ENCODE measurements around the gene LTO1. TPM values are rescaled to one million over a fixed set of nuclear protein-coding genes. Genes with fewer than 3 reads are reported as not detected.
A peak's percentile ranks its signal among the peaks of the same experiment; 100 is the strongest.

LTO1 gene
- total and polyA plus RNA-seq, 2 of the 13 experiments (the other 11 are each of a cell fraction or from before 2014, with no cell fraction given) = 11.8 to 15.0 TPM

- no peak for TF ChIP-seq MLX (CRISPR knock-in tag; IDR thresholded peaks at IDR 0.05)
- no peak for TF ChIP-seq HNRNPL (IDR thresholded peaks at IDR 0.05; ENCODE audit: low read depth, low read length)
- peak; percentile 24; the same call in 1 of the 2 replicates for TF ChIP-seq ZNF724P (CRISPR knock-in tag; IDR thresholded peaks at IDR 0.05; ENCODE audit: borderline replicate concordance)
- no peak for TF ChIP-seq MED13 (CRISPR knock-in tag; IDR thresholded peaks at IDR 0.05)
- TF ChIP-seq ZNF614 (CRISPR knock-in tag; IDR thresholded peaks at IDR 0.05; ENCODE audit: borderline replicate concordance) = peak; percentile 90; the same call in 1 of the 2 replicates
- TF ChIP-seq ZNF276 (CRISPR knock-in tag; IDR thresholded peaks at IDR 0.05; ENCODE audit: low read depth) = no peak
- TF ChIP-seq FOSL1 (CRISPR knock-in tag; IDR thresholded peaks at IDR 0.05; ENCODE audit: borderline replicate concordance) = no peak
- peak; percentile 40; the same call in 1 of the 2 replicates for TF ChIP-seq ZNF709 (CRISPR knock-in tag; IDR thresholded peaks at IDR 0.05)
- no peak for TF ChIP-seq STAT5B (CRISPR knock-in tag; IDR thresholded peaks at IDR 0.05)
- peak; percentile 88 for TF ChIP-seq POLR2G (IDR thresholded peaks at IDR 0.05; ENCODE audit: low read depth, low read length)
- TF ChIP-seq GABPA (IDR thresholded peaks at IDR 0.05; ENCODE audit: low read depth, low read length) = peak; percentile 71
- TF ChIP-seq GABPA (CRISPR knock-in tag; IDR thresholded peaks at IDR 0.05; ENCODE audit: low read depth) = peak; percentile 88
- TF ChIP-seq SOX13 (IDR thresholded peaks at IDR 0.05) = no peak
- TF ChIP-seq SOX13 (CRISPR knock-in tag; conservative IDR thresholded peaks at IDR 0.05 in 1 of 2, IDR thresholded peaks at IDR 0.05 in 1 of 2) = peak in 1 of 2 experiments; percentile 40; a peak in 2 of 4 replicates
- TF ChIP-seq ZNF296 (CRISPR knock-in tag; conservative IDR thresholded peaks at IDR 0.05) = no peak
- peak; percentile 68 for TF ChIP-seq MYC (CRISPR knock-in tag; IDR thresholded peaks at IDR 0.05; ENCODE audit: borderline replicate concordance)
- TF ChIP-seq CHD2 (IDR thresholded peaks at IDR 0.05; ENCODE audit: low read depth, low read length) = no peak
- no peak for TF ChIP-seq PHF5A (CRISPR knock-in tag; IDR thresholded peaks at IDR 0.05; ENCODE audit: low read depth, unreplicated experiment)
- TF ChIP-seq KIAA2018 (CRISPR knock-in tag; IDR thresholded peaks at IDR 0.05; ENCODE audit: borderline replicate concordance) = no peak
- peak; percentile 57; the same call in 1 of the 2 replicates for TF ChIP-seq ZNF383 (CRISPR knock-in tag; IDR thresholded peaks at IDR 0.05; ENCODE audit: borderline replicate concordance)
Measured at GRCh38 chr11:69674886-69675714, at the start of gene LTO1 (continued).

Measured in HepG2 (cell line).